NCI-H2196 (cell line): ENCODE data around the gene NFIA.

ENCODE experiments used
- DNase-seq: peaks from one replicate; lab custom pipeline; 2025; ENCODE audit not compliant: unreplicated experiment; lab: John Stamatoyannopoulos, UW

Gene NFIA

DNA sequence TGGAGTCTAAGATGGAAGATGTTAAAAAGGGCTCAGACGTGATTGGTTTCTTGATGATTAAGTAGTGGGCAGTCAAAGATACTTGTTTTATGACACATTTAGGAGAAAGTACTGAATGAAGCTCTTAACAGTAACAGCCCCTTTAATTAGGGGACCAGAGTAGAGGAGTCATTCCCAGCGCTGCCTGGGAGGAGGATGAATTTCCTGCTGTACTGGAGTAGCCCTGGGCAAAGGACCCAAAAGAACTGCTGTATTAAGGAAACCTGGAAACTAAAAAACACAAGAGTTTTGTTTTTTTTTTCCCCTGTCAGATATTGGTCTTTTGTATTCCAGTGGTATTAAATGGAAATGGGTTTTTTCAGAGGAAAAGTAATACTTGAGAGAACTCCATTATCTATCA is 126.5 kb downstream of the NFIA start:
- DNase-seq: no peak

DNA sequence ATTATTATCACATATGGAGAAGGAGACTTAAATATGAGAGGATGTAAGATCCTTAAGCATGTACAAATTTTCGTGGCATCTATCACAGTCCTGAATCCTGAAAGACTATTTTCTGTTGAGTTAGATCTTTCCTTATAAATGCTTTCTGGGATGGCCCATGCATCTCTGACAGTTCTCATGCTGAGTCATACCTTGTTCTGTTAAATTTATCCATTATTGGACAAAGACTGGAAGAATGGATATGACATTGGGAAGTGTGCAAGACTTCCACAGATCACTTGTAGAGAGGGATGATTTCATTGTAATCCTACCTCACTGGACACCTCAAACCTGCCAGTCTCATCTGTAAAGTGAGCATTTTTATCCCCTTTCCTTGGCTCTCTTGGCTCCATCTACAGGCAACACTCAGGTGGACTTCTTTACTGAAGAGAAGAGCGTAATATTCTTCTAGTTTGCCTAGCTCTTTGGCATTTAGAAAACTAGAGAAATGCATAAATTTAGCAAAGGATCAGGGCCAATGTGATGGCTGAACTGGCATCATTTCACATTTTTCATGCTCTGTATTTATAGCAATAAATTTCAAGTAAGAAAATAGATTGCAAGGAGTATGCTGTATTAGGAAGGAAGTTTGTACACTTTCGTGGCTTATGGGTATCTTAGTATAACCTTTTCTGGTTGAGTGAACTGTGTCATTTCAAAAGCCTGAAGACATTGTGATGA is 128.2 kb downstream of the NFIA start:
- DNase-seq: no peak

- no peak for DNase-seq
These were observed 131.1 kb downstream of the NFIA start for GRCh38 chr1:61213245-61214011.

DNA sequence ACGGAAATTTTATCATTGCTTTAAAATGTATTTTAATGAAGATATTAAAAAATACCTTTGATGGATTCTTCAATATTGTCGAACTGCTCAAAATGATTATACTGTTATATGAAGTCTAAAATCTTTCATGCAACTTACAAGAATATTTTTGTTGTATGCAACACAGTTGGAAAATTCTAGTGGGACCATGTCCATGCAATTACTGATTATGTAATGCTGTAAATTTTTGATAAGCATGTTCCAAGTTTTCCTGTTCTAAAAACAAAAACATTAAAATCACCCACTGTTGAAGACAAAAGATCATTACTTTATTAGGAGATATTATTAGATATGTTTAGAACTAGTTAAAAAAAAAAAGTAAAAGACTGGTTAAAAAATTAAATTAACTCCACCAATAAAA is 132.8 kb downstream of the NFIA start:
- no peak for DNase-seq

DNA sequence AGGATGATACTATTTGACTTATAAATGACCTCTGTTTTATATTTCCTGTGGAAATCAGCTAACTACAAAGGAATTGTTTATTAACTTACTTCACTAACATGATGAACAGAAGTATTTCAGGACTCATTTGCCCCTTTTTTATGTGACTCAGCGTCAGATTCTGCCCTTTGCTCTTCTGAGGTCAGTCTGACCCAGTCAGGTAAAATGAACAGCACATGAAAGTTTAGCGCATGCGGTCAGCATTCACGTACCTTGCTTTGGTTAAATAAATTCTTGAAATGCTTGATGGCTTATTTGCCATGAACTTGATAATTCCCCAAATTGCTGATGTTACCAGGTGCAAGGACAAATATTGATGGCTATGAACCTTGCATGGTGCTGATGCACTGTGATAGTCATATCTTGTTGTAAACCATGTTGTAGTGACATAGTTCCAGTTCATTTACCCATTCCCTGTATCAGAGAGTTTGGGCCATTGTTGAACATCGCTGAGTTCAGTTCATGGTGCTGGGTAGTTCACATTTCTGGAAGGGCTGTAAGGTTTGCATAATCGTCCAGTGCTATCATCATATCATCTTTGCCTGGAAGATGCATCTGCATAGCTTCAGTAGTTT is 133.4 kb downstream of the NFIA start:
- DNase-seq: no peak

- DNase-seq: no peak
These were observed 138.2 kb downstream of the NFIA start for GRCh38 chr1:61220536-61220935.

DNA sequence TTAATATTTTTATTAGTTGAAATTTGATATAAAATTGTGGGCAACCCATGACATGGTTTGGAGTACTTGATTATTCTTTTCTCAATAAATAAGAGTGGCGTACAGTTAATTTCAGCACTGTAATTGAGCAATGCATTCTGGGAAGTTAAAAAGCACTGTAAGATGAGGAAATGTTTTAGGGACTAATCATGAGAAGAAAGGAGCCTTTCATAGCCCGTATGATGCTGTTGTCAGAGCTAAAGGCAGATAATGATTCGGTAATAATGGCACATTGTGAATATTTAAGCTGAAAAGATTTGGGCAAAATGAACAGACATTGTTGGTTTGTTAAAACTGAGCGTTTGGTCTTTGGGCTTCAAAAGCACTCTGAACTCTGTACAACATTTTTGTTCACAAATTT is 139.3 kb downstream of the NFIA start:
- no peak for DNase-seq

- no peak for DNase-seq
These were observed 139.9 kb downstream of the NFIA start for GRCh38 chr1:61222240-61222639.

DNA sequence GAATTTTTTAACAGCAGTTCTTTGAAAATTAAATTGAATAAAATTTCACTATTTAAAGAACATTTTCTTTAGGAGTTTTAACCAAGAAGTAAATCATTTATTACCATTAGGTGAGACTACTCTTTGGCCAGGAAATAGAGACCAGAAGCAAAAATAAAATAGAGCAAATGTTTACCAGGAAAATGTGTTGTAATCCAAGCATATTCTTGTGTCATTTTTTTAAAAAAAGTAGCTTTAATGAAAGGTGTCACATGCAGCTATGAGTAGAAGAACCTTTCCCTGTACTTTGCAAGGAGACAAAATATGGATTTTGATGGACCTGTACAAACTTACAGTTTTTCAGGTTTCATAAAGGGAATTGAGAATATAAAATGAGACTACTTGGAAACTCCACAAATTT is 140.8 kb downstream of the NFIA start:
- DNase-seq: no peak

GRCh38 chr1:61224609-61225008 is 142.2 kb downstream of the NFIA start:
- peak; percentile 50 for DNase-seq

DNA sequence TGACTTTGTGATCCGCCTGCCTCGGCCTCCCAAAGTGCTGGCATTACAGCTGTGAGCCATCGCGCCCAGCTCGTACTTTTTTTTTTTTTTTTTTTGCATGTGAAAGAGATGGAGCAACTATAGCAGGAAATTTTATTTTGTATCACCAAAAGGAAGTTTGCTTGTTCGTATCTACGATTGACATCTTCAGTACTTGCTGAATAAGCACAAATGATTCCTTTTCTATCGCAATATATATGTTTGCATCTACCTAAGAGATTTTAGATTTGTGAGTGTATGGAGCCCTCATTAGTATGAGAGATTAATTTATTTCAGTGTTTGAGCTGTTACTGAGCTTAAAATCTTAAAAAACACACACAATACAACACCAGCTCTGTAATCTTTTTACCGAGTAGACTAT is 143.1 kb downstream of the NFIA start:
- no peak for DNase-seq

GRCh38 chr1:61226791-61227567 is 144.6 kb downstream of the NFIA start:
- peak; percentile 78 for DNase-seq

GRCh38 chr1:61227857-61228550 is 145.6 kb downstream of the NFIA start:
- peak; percentile 50 for DNase-seq

DNA sequence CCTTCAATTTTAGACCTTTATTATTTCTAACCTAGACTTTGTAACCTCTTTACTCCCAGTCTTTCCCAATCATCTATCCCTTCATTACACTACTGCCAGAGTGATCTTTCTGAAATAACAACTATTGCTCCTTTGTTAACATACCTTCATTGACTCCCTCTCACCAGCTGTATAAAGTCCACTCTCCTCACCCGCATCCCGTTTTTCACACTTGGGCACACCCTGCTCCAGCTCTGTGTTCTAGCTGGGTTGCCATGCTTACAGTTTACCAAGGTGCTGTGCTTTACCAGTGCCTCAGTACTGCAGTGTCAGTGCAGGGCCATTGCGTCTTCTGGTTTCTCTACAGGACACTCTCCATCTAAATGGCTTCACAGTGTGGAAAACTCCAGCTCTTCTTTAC is 148.2 kb downstream of the NFIA start:
- no peak for DNase-seq

GRCh38 chr1:61231795-61232194 is 149.4 kb downstream of the NFIA start:
- DNase-seq: no peak

- no peak for DNase-seq
These were observed 150.8 kb downstream of the NFIA start for GRCh38 chr1:61233121-61233660.

DNA sequence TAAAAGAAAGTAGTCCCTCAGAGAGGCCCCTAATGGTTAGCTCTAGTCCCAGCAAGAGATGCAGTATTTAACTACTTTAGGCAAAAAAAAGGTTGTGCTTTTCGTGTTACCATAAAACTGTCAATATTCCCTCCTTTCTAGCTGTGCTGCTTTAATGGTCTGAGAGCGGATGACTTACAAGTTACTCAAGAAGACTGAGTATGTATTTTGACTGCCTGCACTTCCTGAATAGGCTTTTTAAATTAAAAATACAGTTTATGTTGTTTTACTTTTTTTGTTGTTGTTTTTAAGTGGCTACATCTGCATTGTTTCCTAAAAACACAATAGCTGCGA is 152.2 kb downstream of the NFIA start:
- no peak for DNase-seq

DNA sequence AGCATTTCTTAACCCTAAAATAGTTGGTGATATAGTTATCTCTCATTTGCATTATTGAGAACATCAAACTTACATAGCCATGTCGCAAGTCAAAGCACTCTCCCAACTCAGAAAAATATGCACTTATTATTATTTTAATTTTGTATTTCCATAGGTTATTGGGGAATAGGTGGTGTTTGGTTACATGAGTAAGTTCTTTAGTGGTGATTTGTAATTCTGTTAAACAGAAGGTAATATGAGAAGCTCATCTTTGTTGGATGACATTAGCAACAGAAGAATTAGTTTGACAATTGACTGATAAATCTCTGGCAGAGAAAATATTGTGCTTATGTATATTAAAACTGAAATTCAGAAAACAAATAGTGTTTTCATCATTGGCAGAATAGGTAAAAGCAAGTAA is 154.8 kb downstream of the NFIA start:
- no peak for DNase-seq

DNA sequence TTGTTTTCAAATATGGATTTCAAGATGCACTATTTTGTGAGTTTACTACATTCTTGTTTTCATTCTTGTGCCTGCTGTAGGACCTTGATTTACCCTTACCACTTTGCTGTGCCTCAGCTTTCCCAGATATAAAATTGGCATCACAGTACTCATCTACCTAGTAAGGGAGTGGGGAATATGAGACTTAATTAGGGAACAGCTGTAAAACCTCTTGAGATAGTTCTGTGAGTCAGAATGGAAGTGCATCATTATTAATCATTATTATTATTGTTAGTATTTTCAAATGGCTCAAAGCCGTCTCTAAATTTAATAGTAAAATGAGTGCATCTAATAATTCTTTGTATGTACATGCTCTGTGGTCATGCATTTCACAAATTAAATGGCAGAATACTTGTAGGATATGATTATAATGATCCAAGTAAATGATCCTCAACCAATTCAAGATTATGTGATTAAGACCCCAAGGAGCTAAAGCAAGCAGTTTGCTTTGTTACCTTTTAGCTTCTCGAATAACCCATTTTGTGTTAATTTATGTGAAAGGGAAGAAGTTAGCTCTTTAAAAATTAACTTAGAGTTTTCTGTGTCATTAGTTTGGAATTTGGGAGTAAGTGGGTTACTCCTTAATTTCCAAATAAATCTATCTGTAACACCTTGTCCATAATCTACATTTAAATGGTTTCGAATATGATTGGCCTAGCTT is 155.4 kb downstream of the NFIA start:
- DNase-seq: no peak

DNA sequence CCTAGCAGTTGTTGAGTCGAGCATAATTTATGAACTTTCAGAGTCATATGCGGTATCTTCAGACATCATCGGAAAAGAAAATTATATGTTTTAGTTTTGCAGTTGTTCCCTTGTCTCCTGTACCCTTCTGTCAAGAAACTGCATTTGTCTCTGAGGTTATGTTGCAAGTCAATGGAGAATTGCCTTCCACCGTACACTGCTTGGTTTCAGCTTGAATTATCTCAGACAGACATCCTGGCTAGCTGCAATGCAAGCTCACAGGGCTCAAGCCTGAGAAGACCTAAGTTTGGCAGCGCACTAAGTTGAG is 156.0 kb downstream of the NFIA start:
- DNase-seq: no peak
